Activated CD4-positive, CD25-positive, alpha-beta regulatory T cell treated with anti-CD3 and anti-CD28 coated beads, Interleukin-2, amount 50 U/mL, for 16 hours (primary cell): ENCODE data around the gene B3GNT9.

ENCODE experiments used
- DNase-seq: peaks from one replicate; pipeline ENCODE4 v3.0.0-alpha.2; 2020; ENCODE audit warnings: low read depth, low spot score

The B3GNT9 gene

DNA sequence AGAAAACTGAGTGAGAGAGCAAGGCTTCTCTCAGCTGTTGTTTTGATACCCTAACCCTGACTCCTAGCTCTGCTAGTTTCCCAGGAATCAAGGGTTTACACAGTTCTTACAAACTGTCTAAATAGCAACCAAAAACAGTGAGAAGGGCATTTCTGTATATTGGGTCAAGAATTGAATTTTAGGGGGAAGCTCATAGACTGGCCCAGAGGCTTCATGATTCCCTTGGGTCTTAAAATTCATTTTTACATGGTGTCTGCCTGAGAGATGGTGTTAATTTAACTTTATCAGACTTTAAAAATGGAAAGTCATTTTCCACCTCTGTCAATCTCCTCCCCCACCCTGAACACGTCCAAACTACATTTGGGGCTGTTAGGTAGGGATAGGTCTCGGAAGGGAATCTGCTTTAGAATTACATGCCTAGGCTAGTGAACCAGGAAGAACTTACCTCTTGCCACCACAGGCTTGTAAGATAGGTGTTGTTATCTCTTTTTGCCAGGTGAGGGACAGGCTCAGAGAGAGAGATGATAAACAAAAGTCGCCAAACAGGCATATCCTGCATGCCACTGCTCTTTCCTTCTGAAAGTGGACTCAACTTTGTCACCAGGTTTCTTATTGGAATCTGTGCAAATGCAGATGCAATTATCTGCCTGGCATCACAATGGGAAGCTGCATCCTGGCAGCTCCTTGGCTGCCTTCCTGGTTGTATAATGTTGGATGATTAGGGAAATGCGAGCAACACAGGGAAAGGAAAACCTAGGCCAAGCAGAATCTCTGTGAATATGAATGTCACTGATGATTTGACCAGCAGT, 38.0 kb downstream of the B3GNT9 start:
- DNase-seq, result no peak

DNA sequence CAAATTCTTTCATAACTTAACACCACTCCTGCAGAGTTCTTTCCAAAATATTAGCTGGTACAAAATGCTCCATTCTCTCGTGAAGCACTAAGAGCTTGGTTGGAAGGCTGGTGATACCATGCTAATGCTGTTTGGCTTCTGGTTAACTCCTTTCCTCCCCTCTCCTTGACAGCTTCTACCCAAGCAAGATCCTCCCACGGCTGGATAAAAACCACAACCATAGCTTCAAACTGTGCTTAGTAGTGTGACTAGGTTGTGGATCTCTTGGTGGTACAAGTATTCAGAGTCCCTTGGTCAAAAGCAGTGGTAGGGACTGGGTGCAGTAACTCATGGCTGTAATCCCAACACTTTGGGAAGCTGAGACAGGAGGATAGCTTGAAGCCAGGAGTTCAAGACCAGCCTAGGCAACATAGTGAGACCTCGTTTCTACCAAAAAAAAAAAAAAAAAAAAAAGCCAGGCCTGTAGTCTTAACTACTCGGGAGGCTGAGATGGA, 38.8 kb downstream of the B3GNT9 start:
- DNase-seq, result no peak

DNA sequence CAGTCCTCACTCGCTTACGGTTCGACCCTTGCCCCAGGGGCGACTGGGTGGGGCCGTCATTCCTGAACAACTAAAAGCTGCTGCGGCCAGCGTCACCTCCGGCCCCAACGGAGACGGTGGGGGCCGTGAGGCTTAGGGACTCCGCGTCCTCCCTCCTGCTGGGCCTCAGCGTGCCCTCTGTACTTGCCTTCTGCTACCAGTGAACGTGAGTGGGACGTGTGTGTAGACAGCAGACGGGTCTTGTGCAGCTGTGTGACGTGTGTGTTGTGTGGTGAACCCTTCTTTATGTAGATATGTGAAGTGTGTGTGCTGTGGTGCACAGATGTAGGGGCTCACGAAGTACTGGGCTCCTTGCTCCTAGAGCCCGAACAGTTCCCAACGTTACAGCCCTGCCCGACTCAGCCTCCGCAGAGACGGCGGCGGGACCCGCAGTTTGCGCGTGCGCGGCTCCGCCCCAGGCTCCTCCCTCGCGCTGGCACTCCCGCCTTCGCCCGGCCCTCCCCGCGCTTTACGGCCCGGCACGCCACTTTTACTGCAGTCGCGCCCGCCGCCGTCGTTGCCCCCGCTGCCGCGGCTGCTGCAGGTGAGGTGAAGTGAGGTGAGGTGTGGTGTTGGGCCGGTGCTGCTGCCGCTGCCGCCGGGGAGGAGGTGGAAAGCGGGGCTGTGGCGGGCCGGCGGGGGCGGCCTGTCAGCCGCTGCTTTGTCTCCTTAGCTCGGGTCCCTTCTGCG, 41.2 kb downstream of the B3GNT9 start, which contains the start of gene PHAF1:
PHAF1 (plus strand) TSS at position 535 of the 729 bp plus-strand sequence. CDS start 235 bp downstream, outside the sequence.
- peak; percentile 93 for DNase-seq

DNA sequence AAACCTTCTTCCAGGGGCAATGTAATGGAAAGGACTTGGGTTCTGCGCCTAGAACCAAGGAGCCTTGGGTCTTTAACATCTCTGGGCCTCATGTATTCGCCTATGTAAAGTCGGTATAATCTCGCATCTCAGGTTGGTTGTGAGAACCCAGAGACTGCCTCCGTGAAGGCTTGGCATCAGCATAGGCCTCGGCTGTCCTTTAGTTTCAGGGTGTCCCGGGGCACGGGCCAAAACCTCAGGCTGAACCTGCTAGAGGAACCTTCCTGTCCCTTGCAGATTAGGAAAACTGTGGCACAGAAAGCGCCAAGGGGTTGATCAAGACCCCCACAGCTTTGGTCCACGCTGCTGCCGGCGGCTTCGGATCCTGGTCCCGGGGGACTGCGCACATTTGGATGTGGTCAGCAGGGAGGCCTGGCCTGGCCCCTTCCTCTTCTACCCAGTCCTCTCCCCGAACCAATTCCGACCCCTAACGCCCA, 41.8 kb downstream of the B3GNT9 start:
- DNase-seq, result no peak

DNA sequence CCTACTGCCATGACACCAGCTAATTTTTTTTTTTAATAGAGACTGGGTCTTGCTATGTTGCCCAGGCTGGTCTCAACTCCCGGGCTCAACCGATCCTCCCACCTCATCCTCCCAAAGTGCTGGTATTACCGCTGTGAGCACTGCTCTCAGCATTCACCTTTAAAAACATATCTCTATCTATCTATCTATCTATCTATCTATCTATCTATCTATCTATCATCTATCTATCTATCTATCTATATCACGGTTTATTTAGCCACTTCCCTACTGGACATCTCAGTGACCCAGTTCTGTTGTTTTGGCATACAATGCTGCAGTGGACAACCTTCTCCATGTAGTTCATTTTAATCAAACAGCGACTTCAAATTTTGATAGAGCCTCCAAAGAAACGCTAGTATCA, 42.3 kb downstream of the B3GNT9 start:
- DNase-seq, result no peak

DNA sequence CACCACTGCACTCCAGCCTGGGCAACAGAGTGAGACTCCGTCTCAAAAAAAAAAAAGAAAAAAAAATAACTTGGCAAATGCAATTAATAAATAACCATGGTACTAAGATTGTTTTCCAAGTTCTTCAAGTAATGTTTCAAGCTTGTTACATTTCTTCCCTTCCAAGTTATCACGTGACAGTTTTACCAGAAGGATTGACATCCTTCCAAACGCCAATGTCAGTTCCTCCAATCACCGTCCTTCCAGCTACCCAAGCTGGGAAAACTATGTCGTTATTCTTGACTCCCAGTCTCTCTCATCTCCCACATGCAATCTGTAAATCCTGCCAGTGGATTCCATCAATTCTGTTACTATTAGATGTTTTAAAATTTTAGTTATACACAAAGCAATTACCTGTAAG, 44.9 kb downstream of the B3GNT9 start:
- no peak for DNase-seq

DNA sequence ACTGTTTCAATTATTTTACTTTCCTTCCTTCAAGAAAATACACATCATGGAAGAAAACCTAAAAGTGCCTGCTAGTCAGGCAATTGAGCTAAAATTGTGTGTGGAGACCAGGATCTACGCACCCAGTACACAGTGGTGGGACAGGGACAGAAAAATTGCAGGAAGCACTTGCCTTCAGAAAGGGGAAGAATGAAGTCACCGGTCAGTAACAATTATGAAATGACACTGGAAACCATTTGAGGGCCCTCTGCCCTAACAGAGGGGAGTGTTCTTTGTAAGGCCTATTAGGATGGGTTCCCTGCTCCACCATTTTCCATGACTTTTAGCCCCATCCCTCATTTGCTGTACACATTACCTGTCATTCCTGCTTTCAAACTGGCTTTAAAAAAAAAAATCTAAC, 45.6 kb downstream of the B3GNT9 start:
- DNase-seq, result no peak

DNA sequence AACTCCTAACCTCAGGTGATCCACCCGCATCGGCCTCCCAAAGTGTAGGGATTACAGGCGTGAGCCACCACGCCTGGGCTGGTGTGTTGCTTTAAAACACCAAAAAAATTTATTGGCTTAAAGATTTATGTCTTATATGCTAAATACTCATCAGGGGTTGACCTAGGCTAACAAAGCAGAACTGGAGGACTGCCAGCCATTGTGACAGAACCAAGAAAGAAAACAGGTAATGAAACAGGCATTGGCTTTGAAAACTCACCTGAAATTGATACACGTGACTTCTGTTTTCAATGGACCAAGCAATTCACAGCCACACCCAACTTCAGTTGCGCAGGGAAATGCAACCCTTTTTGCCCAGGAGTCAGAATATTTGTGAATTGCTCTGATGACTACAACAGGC, 46.0 kb downstream of the B3GNT9 start:
- DNase-seq, result no peak

DNA sequence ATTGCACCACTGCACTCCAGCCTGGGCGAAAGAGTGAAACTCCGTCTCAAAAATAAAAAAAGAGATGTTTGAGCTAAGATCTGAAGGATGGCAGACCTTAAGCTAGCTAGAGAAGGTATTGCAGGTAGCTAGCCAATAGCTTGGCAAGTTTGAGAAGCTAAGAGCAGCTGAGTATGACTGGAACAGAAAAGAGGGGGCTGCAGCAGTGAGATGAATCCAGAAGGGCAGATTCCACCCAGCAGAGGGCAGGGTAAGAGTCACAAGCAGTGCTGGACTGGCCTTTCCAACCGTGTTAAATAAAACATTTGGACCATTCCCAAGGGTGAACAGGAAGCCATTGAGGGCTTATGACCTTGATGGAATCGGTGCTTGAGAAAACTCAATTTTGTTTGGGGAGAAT, 46.7 kb downstream of the B3GNT9 start:
- no peak for DNase-seq

DNA sequence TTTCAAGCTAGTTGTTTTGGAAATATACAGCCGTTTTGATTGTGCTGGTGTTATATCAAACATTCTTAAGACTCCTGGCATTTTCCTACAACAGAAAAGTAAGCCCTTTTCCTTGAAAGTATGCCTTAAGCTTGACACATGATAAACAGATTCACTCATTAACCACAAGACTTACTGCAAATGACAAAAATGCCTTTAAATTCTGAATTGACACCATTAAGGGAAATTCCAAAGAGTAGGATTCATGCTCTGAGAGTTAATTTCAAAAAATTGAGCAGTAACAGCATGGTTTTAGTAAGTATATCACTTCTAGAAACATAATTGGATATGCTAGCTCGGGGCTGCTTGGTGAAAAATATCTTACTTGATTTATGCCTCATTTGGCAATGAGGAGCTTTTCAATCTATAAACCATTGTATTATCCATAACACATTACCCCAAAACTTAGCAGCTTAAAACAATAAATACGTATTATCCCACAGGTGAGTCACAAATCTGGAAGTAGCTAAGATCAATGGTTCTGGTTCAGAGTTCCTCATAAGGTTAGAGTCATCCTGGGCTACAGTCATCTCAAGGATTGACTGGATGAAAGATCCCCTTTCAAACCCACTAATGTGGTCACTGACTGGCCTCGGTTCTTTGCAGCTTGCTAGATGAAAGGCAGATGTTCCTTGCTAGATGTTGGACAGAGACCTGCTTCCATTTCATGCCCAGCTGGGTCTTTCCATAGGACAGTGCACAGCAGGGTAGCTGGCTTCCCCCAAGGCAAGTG, 49.3 kb downstream of the B3GNT9 start:
- DNase-seq, result no peak

DNA sequence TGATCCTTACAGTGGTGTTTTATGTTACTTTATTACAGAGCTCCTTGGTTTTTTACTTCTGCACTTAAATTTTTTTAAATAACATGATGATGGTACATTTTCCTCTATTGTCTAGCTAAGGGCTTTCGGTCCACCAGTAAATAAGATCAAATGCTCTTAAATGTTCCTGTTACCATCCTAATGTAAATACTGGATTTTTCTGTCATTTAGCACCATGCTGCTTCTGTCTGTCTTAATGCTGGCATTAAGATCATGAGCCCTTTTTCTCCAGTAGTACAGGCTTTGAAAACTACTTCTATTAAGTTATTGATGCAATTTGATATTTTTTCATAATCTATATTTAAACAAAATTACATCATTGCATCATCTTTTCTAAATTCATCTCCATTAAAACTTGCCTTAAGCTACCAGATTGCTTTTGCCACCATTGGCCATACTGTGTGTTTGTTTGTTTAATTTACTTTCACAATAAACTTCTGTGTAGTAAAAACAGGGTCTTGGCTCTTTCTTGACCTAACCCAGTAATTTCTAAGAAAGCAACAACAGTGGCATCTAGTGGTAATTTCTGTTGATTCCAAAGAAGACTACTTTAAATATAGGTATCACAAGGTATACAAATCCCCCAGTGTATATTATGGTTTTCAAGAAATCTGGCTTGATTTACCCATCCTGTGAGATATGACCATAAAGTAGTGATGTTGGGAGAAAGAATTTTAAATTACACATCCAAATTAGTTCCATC, 50.1 kb downstream of the B3GNT9 start:
- no peak for DNase-seq

DNA sequence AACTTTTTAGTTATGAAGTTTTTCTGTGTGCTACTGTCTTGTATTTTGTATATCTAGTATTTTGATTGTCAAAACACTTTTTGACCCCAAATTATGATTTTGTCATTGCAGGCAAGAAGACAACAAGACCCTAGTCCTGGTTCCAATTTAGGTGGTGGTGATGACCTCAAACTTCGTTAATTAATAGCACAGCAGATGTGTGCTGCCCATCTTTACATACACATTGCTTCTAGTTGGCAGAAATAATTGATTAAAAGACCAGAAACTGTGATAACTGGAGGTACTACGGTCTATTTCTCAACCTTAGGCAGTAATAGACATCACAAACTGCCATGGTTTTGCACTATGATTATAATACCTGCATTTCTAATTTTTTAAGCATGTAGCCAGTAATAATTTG, 52.2 kb downstream of the B3GNT9 start:
- DNase-seq, result no peak
